Activated CD4-positive, alpha-beta T cell treated with anti-CD3 and anti-CD28 coated beads, Interleukin-2, amount 10 ng/mL, durations not matched to agents 24 days and 14 days (primary cell): ENCODE results near the gene CEACAM19. TPM values are rescaled to one million over a fixed set of nuclear protein-coding genes. Genes with fewer than 3 reads are reported as not detected.

ENCODE experiments used
- DNase-seq: peaks from one replicate; pipeline ENCODE4 v3.0.0; 2022
- H3K27ac Mint-ChIP-seq: one replicate; pipeline ENCODE4 v1.8.0; 2022; ENCODE audit warnings: mild to moderate bottlenecking, mixed read lengths
- H3K27me3 Mint-ChIP-seq: one replicate; pipeline ENCODE4 v1.8.0; 2022; ENCODE audit warnings: mixed read lengths
- H3K36me3 Mint-ChIP-seq: one replicate; pipeline ENCODE4 v1.8.0; 2022; ENCODE audit warnings: low read depth, mild to moderate bottlenecking, mixed read lengths
- H3K4me1 Mint-ChIP-seq: one replicate; pipeline ENCODE4 v1.8.0; 2021; ENCODE audit warnings: mixed read lengths
- H3K4me3 Mint-ChIP-seq: one replicate; pipeline ENCODE4 v1.8.0; 2022; ENCODE audit warnings: mild to moderate bottlenecking, moderate library complexity, mixed read lengths
- H3K9me3 Mint-ChIP-seq: one replicate; pipeline ENCODE4 v1.8.0; 2021; ENCODE audit warnings: mixed read lengths
- intact Hi-C: fragments of 100-400 bp; cut with micrococcal nuclease; formaldehyde crosslinking; loops from one replicate; pipeline ENCODE4 v1.15.1; 2023
- total RNA-seq: library from RNA; stranded (reverse); gene quantifications from 2 replicates; pipeline ENCODE4 v1.2.3, GENCODE V29; 2022

Gene CEACAM19
- total RNA-seq, 1 donor from 2014 or later = 0.86 TPM

DNA sequence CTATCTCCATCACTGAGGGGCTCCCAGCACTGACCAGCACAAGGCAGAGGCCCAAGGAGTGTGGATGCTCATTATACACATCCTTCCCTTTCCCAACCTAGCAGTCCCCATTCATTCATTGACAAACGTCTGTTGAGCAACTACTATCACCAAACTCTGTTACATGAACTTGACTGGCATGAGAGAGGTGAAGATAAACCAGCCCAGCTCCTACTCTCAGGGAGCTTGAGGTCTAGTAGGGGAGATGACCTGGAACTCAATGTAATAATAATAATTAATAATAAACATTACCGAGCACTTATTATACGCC, 18.8 kb downstream of the CEACAM19 start:
- no peak for DNase-seq
- Mint-ChIP-seq H3K4me3 (no peak overlapping the region), H3K36me3 (no peaks in the 10 kb centered on the region), H3K27me3 (peaks cover 12% of the 10 kb centered on the region), H3K27ac (no peak overlapping the region), H3K9me3 (no peaks in the 10 kb centered on the region), H3K4me1 (peaks cover 35% of the 10 kb centered on the region)
- intact Hi-C loops = no loop called here

DNA sequence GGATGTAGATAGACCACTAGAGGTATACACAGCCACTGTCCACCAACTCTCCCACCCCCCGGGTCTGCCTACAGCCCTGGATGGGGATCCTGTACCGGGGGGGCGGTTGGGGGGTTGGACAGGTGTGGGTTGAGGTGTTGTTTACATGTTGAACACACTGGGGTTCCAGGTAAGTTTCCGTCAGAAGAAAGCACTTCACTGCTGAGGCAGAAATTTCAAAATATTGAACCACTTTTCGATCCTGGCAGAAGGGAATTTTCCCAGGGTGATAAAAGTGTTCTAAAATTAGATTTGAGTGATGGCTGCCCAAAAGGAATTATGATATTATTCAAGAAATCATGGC, 21.1 kb downstream of the CEACAM19 start:
- Mint-ChIP-seq H3K9me3 (no peaks in the 10 kb centered on the region), H3K36me3 (no peaks in the 10 kb centered on the region), H3K27me3 (peaks cover 12% of the 10 kb centered on the region), H3K4me3 (peak overlapping the region; percentile 71), H3K4me1 (peaks cover 33% of the 10 kb centered on the region), H3K27ac (peak overlapping the region; percentile 79)
- no peak for DNase-seq
- intact Hi-C loops = loop anchor here (1.0 kb wide), 4 partner anchors 31 to 78 kb away; no protein-coding TSS in a partner anchor

DNA sequence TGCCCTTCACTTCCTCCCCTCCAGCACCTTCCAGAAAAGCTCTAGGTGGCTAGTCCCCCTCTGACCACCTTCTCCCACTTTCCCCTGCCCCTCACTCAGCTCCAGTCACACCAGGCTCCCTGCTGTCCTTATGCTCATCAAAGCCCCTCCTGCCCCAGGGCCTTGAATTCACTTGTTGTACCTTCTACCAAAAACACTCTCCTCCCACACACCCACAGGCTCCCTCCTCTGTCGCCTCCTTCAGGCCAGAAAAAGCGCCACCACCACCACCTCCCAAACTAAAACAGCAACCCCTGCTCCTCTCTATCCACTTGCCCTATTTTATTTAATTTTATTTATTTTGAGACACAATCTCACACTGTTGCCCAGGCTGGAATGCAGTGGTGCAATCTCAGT, 22.9 kb downstream of the CEACAM19 start:
- Mint-ChIP-seq H3K27ac (peak overlapping the region; percentile 73), H3K9me3 (no peaks in the 10 kb centered on the region), H3K36me3 (no peaks in the 10 kb centered on the region), H3K4me3 (peak overlapping the region; percentile 45), H3K4me1 (peaks cover 30% of the 10 kb centered on the region), H3K27me3 (peaks cover 10% of the 10 kb centered on the region)
- intact Hi-C loops = no loop called here
- peak; percentile 71 for DNase-seq

DNA sequence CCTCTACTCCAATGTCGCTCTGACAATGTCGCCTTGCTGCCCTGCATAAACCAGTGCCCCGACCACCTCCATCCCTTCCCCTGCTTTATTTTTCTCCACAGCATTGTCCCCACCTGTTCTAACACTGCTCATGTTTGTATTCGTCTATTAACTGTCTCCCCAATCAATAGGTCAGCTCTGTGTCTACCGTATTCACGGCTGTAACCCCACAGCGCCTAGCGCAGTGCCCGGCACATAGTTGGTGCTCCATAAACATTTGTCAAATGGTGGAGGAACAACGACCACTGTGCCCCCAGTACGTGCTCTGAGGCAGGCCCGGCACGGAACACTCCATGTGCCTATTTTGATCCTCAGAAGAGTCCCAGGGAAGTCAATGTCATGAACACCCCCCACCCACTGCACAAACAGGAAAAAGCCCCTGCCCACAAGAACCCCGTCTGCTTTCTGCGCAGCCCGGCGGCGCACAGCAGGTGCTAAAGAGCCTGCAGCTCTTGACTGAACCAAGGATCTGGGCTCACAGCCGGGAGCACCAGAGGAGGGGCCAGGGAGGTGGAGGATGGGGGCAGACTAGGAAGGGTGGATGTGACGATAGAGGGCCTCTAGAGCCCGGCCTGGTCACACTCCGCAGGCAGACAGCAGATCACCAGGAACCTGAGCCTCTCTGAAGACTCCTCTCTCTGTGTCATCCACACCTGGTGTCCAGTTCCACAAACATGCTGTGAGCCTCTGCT, 25.8 kb downstream of the CEACAM19 start:
- Mint-ChIP-seq H3K9me3 (no peaks in the 10 kb centered on the region), H3K27ac (no peak overlapping the region), H3K4me3 (no peak overlapping the region), H3K27me3 (peaks cover 10% of the 10 kb centered on the region), H3K4me1 (peaks cover 14% of the 10 kb centered on the region), H3K36me3 (no peaks in the 10 kb centered on the region)
- intact Hi-C loops = no loop called here
- DNase-seq = no peak

DNA sequence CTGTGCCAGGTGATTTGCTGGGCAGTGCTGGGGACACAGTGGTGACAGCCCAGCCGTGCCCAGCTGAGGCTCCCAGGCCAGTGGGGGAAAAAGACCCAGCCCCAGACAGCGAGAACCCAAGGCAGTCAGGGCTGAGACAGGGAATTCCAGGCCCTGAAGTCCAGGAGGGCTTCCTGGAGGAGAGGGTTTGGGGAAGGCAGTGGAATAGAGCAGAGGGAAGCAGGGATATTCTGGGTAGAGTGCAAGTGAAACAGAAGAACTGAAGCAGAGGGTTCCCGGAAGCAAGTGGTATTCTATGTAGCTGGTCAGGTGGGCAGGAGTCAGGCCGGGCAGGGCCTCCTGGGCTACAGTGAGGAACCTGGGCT, 26.4 kb downstream of the CEACAM19 start:
- Mint-ChIP-seq H3K27me3 (peaks cover 10% of the 10 kb centered on the region), H3K27ac (no peak overlapping the region), H3K36me3 (no peaks in the 10 kb centered on the region), H3K9me3 (no peaks in the 10 kb centered on the region), H3K4me1 (peaks cover 9% of the 10 kb centered on the region), H3K4me3 (no peak overlapping the region)
- no peak for DNase-seq
- intact Hi-C loops = no loop called here

DNA sequence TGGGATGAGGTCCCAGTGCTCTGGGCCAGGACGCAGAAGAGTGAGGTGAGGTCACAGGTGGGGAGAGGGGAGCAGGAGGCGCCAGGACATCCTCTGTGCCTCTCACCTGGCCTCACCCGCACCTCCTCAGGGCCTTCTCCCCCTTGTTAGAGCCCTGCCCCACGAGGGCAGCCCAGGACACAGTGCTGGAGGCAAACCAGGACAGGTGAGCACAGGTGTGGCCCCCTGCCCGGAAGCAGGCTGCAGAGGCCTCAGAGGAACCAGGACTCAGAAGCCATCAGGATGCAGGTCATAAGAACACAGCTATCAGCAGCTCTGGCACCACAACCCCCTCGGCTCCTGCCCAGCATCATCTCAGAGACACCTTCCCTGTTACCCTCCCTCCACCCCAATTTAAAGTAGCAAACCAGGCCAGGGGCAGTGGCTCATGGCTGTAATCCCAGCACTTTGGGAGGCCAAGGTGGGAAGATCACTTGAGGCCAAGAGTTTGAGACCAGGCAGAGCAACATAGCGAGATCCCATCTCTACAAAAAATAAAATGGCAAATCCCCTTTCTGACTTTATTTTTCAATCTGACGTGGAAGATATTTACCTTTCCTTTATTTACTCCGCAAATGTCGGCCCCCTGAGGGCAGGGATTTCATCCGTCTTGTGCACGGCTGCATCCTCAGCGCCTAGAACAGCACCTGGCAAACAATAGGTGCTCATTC, 27.4 kb downstream of the CEACAM19 start, which contains the start of gene CEACAM16:
Gene CEACAM16, plus strand, starts transcription at position 660 of the 710 bp plus-strand sequence. CDS start 2,306 bp downstream, outside the sequence.
- no peak within 1 kb of the TSS for H3K4me3 Mint-ChIP-seq
- no peak for DNase-seq
- H3K9me3 Mint-ChIP-seq = no peaks in the 10 kb centered on the region
- H3K4me1 Mint-ChIP-seq = peaks cover 6% of the 10 kb centered on the region
- intact Hi-C loops = no loop called here
- no peak within 1 kb of the TSS for H3K27ac Mint-ChIP-seq
- H3K27me3 Mint-ChIP-seq = peaks cover 10% of the 10 kb centered on the region
- no peaks in the 10 kb centered on the region for H3K36me3 Mint-ChIP-seq

DNA sequence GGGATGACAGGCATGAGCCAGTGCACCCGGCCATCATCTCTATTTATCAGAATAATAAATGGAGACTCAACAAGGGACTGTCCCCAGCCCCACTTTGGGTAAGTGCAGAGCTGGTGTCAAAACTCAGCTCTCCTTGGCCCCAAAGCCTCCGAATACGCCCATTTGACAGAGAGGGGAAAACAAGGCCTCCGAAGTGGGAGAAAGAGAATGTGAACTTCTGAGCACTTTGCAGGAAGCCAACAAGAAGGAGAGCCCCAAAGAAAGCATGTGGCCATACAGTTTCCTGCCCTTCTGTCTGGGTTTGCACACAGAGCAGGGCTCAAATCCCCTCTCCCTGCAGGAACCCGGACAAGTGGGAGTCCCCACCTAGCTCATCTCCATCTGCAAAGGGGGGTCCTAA, 29.3 kb downstream of the CEACAM19 start:
- no peak overlapping the region for H3K4me3 Mint-ChIP-seq
- H3K36me3 Mint-ChIP-seq = no peaks in the 10 kb centered on the region

DNA sequence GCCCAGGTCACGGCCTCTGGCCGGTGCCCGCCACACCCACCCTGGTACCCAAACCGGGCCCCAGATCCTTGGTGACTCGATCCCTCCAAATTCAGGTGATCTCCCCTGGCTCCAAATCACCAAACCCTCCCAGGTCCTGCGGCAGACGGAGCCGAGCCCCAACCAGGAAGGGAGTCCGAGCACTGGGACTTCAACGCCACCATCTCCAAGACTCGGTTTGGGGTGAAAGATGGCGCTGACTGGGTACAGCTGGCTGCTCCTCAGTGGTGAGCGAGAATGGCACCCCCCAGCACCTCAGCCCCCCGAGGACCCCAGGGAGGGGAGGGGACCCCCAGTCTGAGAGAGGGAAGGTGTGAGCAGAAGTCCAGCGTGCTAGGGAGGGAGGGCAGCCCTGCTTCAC, 29.9 kb downstream of the CEACAM19 start:
- intact Hi-C loops = no loop called here
- H3K4me1 Mint-ChIP-seq = no peaks in the 10 kb centered on the region
- no peaks in the 10 kb centered on the region for H3K36me3 Mint-ChIP-seq
- no peaks in the 10 kb centered on the region for H3K9me3 Mint-ChIP-seq
- H3K4me3 Mint-ChIP-seq = no peak overlapping the region
- no peak overlapping the region for H3K27ac Mint-ChIP-seq
- no peak for DNase-seq
- peaks cover 7% of the 10 kb centered on the region for H3K27me3 Mint-ChIP-seq

More for the DNA sequence above, 29.3 kb downstream of the CEACAM19 start:
- Mint-ChIP-seq H3K27ac (no peak overlapping the region), H3K4me1 (no peaks in the 10 kb centered on the region), H3K27me3 (peaks cover 9% of the 10 kb centered on the region), H3K9me3 (no peaks in the 10 kb centered on the region)
- intact Hi-C loops = no loop called here
- no peak for DNase-seq

DNA sequence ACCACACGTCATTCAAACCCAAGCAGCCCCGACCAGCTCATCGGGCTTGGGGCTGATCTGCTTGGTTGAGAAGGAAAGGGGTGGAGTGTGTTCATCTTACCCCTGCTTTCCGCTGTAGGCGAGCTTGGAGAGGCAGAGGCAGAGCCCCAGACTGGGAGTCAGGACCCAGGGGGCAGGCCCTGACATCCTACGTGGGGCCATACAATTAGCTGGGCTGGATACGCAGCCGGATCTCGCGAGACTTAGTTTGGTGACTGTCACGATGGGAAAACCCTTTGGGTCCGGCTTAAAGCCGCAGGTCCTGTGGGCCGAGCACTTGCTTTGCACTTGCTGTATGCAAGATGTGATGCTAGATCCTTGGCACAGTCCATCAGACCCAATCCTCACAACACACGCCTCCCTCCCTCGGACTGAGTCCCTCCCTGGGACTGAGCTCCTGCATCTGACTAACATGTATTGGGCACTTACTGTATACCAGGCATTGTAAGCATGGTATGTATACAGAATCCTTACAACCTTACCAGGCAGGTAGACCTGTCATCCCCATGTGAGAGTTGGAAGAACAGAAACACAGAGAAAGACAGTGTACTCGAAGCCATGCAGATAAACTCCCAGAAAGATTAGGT, 31.4 kb downstream of the CEACAM19 start:
- H3K4me1 Mint-ChIP-seq = no peaks in the 10 kb centered on the region
- H3K4me3 Mint-ChIP-seq = no peak overlapping the region
- no peaks in the 10 kb centered on the region for H3K36me3 Mint-ChIP-seq
- no peak for DNase-seq
- H3K9me3 Mint-ChIP-seq = no peaks in the 10 kb centered on the region
- H3K27me3 Mint-ChIP-seq = peaks cover 4% of the 10 kb centered on the region
- H3K27ac Mint-ChIP-seq = no peak overlapping the region
- intact Hi-C loops = no loop called here

DNA sequence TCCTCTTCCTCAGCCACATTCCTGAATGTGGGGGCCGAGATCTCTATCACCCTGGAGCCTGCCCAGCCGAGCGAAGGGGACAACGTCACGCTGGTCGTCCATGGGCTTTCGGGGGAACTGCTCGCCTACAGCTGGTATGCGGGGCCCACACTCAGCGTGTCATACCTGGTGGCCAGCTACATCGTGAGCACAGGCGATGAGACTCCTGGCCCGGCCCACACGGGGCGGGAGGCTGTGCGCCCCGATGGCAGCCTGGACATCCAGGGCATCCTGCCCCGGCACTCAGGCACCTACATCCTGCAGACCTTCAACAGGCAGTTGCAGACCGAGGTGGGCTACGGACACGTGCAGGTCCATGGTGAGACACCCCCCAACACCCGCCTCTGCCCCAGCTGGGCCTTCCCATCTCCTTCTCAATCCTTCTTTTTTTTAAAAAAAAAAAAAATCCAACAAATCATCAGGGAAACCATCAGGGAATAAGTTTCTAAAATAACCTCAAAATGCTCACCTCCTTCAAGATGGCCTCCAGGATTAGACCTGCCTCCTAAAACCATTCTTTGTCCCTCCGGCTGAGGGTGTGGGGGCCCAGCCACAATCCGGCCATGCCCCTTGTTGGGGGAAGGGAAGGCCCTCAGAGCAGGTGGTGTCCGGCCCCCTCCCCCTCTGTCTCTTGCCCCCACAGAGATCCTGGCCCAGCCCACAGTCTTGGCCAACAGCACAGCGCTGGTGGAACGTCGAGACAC, 32.2 kb downstream of the CEACAM19 start:
- H3K4me3 Mint-ChIP-seq = no peak overlapping the region
- intact Hi-C loops = no loop called here
- H3K4me1 Mint-ChIP-seq = no peaks in the 10 kb centered on the region
- DNase-seq = no peak
- H3K36me3 Mint-ChIP-seq = no peaks in the 10 kb centered on the region
- no peak overlapping the region for H3K27ac Mint-ChIP-seq
- peaks cover 3% of the 10 kb centered on the region for H3K27me3 Mint-ChIP-seq
- H3K9me3 Mint-ChIP-seq = no peaks in the 10 kb centered on the region

DNA sequence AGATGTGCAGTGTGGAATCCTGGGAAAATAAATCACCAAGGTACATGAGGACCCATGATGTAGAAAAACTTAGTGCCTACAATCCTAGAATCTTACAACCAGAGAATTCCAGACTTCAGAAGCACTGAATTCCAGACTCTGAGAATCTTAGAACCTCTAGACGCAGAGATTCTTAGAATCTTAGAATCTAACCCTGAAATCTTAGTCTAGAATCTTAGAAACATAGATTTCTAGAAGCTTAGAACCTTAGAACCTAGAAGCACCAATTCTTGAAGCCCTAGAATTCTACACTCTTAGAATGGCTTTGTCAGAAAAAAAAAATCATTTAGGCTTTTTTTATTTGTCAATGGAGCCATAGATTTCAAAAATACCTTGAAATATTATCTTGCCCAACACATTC, 33.7 kb downstream of the CEACAM19 start:
- no peak for DNase-seq
- H3K4me3 Mint-ChIP-seq = no peak overlapping the region
- H3K36me3 Mint-ChIP-seq = no peaks in the 10 kb centered on the region
- H3K4me1 Mint-ChIP-seq = no peaks in the 10 kb centered on the region
- no peaks in the 10 kb centered on the region for H3K9me3 Mint-ChIP-seq
- H3K27ac Mint-ChIP-seq = no peak overlapping the region
- intact Hi-C loops = no loop called here
- no peaks in the 10 kb centered on the region for H3K27me3 Mint-ChIP-seq

DNA sequence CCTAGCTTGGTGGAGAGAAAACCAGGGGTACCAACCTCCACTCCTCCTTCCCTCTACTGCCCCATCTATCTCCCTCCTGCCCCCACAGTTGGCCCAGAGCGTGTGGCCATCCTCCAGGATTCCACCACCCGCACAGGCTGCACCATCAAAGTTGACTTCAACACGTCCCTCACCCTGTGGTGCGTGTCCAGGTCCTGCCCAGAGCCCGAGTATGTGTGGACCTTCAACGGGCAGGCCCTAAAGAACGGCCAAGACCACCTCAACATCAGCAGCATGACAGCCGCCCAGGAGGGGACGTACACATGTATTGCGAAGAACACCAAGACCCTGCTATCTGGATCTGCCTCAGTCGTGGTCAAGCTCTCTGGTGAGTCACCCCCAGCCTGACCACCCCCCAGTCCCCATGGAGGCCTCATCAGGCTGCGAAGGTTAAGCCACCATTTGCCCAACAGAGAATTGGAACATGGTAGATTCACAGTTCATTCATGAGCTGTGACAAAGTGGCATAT, 34.3 kb downstream of the CEACAM19 start:
- Mint-ChIP-seq H3K9me3 (no peaks in the 10 kb centered on the region), H3K4me3 (no peak overlapping the region), H3K27me3 (peaks cover under 1% of the 10 kb centered on the region), H3K4me1 (peaks cover 2% of the 10 kb centered on the region), H3K36me3 (no peaks in the 10 kb centered on the region), H3K27ac (no peak overlapping the region)
- intact Hi-C loops = no loop called here
- no peak for DNase-seq

DNA sequence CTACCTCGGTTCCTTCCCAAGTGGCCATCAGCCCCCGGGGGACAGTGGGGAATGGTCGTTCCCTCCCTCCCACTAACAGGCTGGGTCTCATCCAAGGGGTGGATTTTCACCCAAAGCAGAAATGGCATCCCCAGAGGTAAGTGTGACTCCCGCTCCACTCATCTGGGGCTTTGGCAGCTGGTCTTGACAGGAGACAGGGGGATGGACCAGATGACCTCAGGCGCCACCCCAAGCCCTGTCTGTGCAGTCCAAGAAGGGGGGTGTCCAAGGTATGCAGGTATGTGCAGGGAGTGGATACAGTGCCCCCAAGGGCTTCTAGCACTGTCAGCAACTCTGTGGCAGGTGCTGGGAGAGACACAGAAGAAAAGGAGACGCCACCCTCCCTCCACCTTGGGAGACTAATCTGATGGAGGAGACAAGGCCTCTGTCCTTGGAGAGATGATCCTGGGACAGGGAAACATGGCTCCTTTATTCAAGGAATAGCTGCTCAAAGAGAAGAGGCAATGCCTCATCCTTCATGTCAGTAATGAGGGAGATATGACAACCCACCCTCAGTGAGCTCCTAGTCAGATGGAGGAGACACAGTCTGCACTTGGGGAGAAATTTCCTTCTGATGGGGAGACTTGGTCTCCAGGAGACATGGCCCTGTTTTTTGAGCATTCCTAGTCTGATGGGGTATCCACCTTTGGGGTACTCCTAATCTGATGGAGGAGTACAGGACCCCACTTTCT, 35.4 kb downstream of the CEACAM19 start:
- Mint-ChIP-seq H3K4me1 (peaks cover 8% of the 10 kb centered on the region), H3K9me3 (no peaks in the 10 kb centered on the region), H3K4me3 (no peak overlapping the region), H3K27ac (no peak overlapping the region), H3K36me3 (no peaks in the 10 kb centered on the region), H3K27me3 (peaks cover 8% of the 10 kb centered on the region)
- intact Hi-C loops = no loop called here
- DNase-seq = no peak
